GM18519 (cell line): Measurements from ENCODE around the gene SSR3.
"Not testable (repeated sequence)": the region's sequence is repeated elsewhere in the genome, so short reads cannot be mapped to it uniquely, and the experiment has no call there.

ENCODE experiments used
- ATAC-seq: cut with Tn5 transposase; IDR thresholded peaks from one replicate; pipeline ENCODE4 v1.9.1; 2021; ENCODE audit warnings: mild to moderate bottlenecking, moderate library complexity; ENCODE audit not compliant: unreplicated experiment, low FRiP score

The SSR3 gene

GRCh38 chr3:156576651-156577348, 21.9 kb upstream of the SSR3 start:
- no peak for ATAC-seq

- ATAC-seq, result no peak
Measured at GRCh38 chr3:156576051-156576450, 21.1 kb upstream of the SSR3 start.

GRCh38 chr3:156575641-156576040, 20.7 kb upstream of the SSR3 start:
- no peak for ATAC-seq

- ATAC-seq, result not testable (repeated sequence)
Measured at GRCh38 chr3:156569881-156570280, 15.0 kb upstream of the SSR3 start.

- not testable (repeated sequence) for ATAC-seq
Measured at GRCh38 chr3:156569016-156569415, 14.1 kb upstream of the SSR3 start.

- no peak for ATAC-seq
Measured at GRCh38 chr3:156563900-156564682, 9.2 kb upstream of the SSR3 start.

GRCh38 chr3:156562486-156562885, 7.6 kb upstream of the SSR3 start:
- not testable (repeated sequence) for ATAC-seq

- no peak for ATAC-seq
Measured at GRCh38 chr3:156561533-156561932, 6.6 kb upstream of the SSR3 start.

- no peak for ATAC-seq
Measured at GRCh38 chr3:156559321-156559720, 4.4 kb upstream of the SSR3 start.

GRCh38 chr3:156558389-156558788, 3.5 kb upstream of the SSR3 start:
- no peak for ATAC-seq

GRCh38 chr3:156554515-156554841, 439 bp downstream of the SSR3 start:
- ATAC-seq, result no peak

GRCh38 chr3:156553705-156554356, 1.1 kb downstream of the SSR3 start:
- no peak for ATAC-seq

GRCh38 chr3:156552973-156553372, 1.9 kb downstream of the SSR3 start:
- ATAC-seq, result no peak

- no peak for ATAC-seq
Measured at GRCh38 chr3:156551746-156552145, 3.2 kb downstream of the SSR3 start.

- ATAC-seq, result no peak
Measured at GRCh38 chr3:156551261-156551660, 3.7 kb downstream of the SSR3 start.

- no peak for ATAC-seq
Measured at GRCh38 chr3:156548902-156549301, 6.0 kb downstream of the SSR3 start.

- no peak for ATAC-seq
Measured at GRCh38 chr3:156548041-156548687, 6.8 kb downstream of the SSR3 start.

- no peak for ATAC-seq
Measured at GRCh38 chr3:156547637-156548036, 7.3 kb downstream of the SSR3 start.

GRCh38 chr3:156543043-156543555, 11.8 kb downstream of the SSR3 start:
- no peak for ATAC-seq

- no peak for ATAC-seq
Measured at GRCh38 chr3:156542101-156543042, 12.5 kb downstream of the SSR3 start.
